ENCODE data around the gene EPB41L3.

The EPB41L3 gene

GRCh38 chr18:5466256-5466655 is 77.5 kb downstream of the EPB41L3 start:
- H3K27me3 ChIP-seq (replicated peaks; ENCODE audit: control insufficient read depth, insufficient read depth, low read length) = no peaks in the 10 kb centered on the region
- no peaks in the 10 kb centered on the region for H3K36me3 ChIP-seq (ENCODE audit: control insufficient read depth, insufficient read depth, low read length)
- no peak for TF ChIP-seq CTCF (IDR thresholded peaks at IDR 0.05; ENCODE audit: insufficient read depth, low read length, poor library complexity, severe bottlenecking)
- no peak overlapping the region for H3K4me3 ChIP-seq (replicated peaks; ENCODE audit: low read depth, low read length)
- DNase-seq (ENCODE audit: extremely low read depth, insufficient read length) = no peak

- no peaks in the 10 kb centered on the region for H3K36me3 ChIP-seq (ENCODE audit: control insufficient read depth, insufficient read depth, low read length)
- TF ChIP-seq CTCF (IDR thresholded peaks at IDR 0.05; ENCODE audit: insufficient read depth, low read length, poor library complexity, severe bottlenecking) = no peak
- no peak overlapping the region for H3K4me3 ChIP-seq (replicated peaks; ENCODE audit: low read depth, low read length)
- DNase-seq (ENCODE audit: extremely low read depth, insufficient read length) = no peak
- no peaks in the 10 kb centered on the region; the same call in 1 of the 2 replicates for H3K27me3 ChIP-seq (replicated peaks; ENCODE audit: control insufficient read depth, insufficient read depth, low read length)
Measured at GRCh38 chr18:5464251-5464650, 79.5 kb downstream of the EPB41L3 start.

- TF ChIP-seq CTCF (IDR thresholded peaks at IDR 0.05; ENCODE audit: insufficient read depth, low read length, poor library complexity, severe bottlenecking) = no peak
- no peak for DNase-seq (ENCODE audit: extremely low read depth, insufficient read length)
Measured at GRCh38 chr18:5463831-5464230, 80.0 kb downstream of the EPB41L3 start.

GRCh38 chr18:5463390-5463789 is 80.4 kb downstream of the EPB41L3 start:
- TF ChIP-seq CTCF (IDR thresholded peaks at IDR 0.05; ENCODE audit: insufficient read depth, low read length, poor library complexity, severe bottlenecking) = no peak
- DNase-seq (ENCODE audit: extremely low read depth, insufficient read length) = no peak
- Histone ChIP-seq H3K27me3 (replicated peaks; ENCODE audit: control insufficient read depth, insufficient read depth, low read length) (no peaks in the 10 kb centered on the region; the same call in 1 of the 2 replicates), H3K36me3 (ENCODE audit: control insufficient read depth, insufficient read depth, low read length) (no peaks in the 10 kb centered on the region), H3K4me3 (replicated peaks; ENCODE audit: low read depth, low read length) (no peak overlapping the region)

More at GRCh38 chr18:5463831-5464230, 80.0 kb downstream of the EPB41L3 start:
- Histone ChIP-seq H3K4me3 (replicated peaks; ENCODE audit: low read depth, low read length) (no peak overlapping the region), H3K27me3 (replicated peaks; ENCODE audit: control insufficient read depth, insufficient read depth, low read length) (no peaks in the 10 kb centered on the region; the same call in 1 of the 2 replicates), H3K36me3 (ENCODE audit: control insufficient read depth, insufficient read depth, low read length) (no peaks in the 10 kb centered on the region)

- H3K27me3 ChIP-seq (replicated peaks; ENCODE audit: control insufficient read depth, insufficient read depth, low read length) = no peaks in the 10 kb centered on the region; the same call in 1 of the 2 replicates
- DNase-seq (ENCODE audit: extremely low read depth, insufficient read length) = no peak
Measured at GRCh38 chr18:5462227-5462626, 81.6 kb downstream of the EPB41L3 start.

More at GRCh38 chr18:5462227-5462626, 81.6 kb downstream of the EPB41L3 start:
- Histone ChIP-seq H3K4me3 (replicated peaks; ENCODE audit: low read depth, low read length) (no peak overlapping the region), H3K36me3 (ENCODE audit: control insufficient read depth, insufficient read depth, low read length) (no peaks in the 10 kb centered on the region)
- TF ChIP-seq CTCF (IDR thresholded peaks at IDR 0.05; ENCODE audit: insufficient read depth, low read length, poor library complexity, severe bottlenecking) = no peak

Data from GM06990 (cell line).